Stimulated activated naive B cell treated with anti-CD40 and anti-IgM and Interleukin-4, amounts not matched to agents 10 μg/mL and 1 μg/mL and 100 μg/mL, for 72 hours (primary cell): Measurements from ENCODE around the gene IL6.

Source experiments
- ATAC-seq, 2 donors: fragments of 150-1000 bp; cut with Tn5 transposase; replicated peaks; 2 replicates each; pipeline ENCODE4 v1.10.0; 2021; ENCODE audit warnings: moderate library complexity in 1 of 2
- DNase-seq: peaks from one replicate; pipeline ENCODE4 v3.0.0; 2021
- H3K27ac Mint-ChIP-seq: one replicate; pipeline ENCODE4 v1.8.0; 2022; ENCODE audit warnings: mild to moderate bottlenecking, mixed read lengths
- H3K27me3 Mint-ChIP-seq, 2 donors: one replicate each; pipeline ENCODE4 v1.8.0; 2022; ENCODE audit warnings: mixed read lengths in 2 of 2
- H3K36me3 Mint-ChIP-seq, 2 donors: one replicate each; pipeline ENCODE4 v1.8.0; 2022; ENCODE audit warnings: mixed read lengths in 2 of 2, mild to moderate bottlenecking in 1 of 2
- H3K4me1 Mint-ChIP-seq, 2 donors: one replicate each; pipeline ENCODE4 v1.8.0; 2022; ENCODE audit warnings: mixed read lengths in 2 of 2, mild to moderate bottlenecking in 1 of 2
- H3K4me3 Mint-ChIP-seq, 2 donors: one replicate each; pipeline ENCODE4 v1.8.0; 2022; ENCODE audit warnings: mild to moderate bottlenecking in 2 of 2, mixed read lengths in 2 of 2, moderate library complexity in 1 of 2
- H3K9me3 Mint-ChIP-seq, 2 donors: one replicate each; pipeline ENCODE4 v1.8.0; 2022; ENCODE audit warnings: mixed read lengths in 2 of 2, mild to moderate bottlenecking in 1 of 2

IL6 gene

DNA sequence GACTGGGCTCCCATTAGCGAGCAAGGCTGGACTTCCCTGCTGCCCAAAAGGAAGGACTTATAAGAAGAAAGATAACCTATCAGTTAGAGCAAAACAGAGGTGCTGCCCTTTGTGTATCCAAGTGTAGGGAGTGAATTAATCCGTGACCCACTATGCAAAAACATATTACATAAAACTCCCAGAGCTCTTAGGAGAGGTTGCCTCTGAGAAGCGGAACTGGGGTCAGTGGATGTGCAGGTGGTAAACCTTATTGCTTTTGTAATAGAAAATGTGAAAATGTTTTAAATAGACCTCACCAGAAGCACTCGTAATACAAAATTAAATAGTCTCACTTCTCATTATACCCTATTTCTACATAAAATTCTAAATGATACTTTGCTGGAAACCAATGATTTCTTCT is 17.1 kb upstream of the IL6 start:
- Mint-ChIP-seq H3K27me3 (no peaks in the 10 kb centered on the region), H3K4me3 (peak overlapping the region in 1 of 2 donors; percentile 29), H3K4me1 (peaks cover 29% of the 10 kb centered on the region in 2 donors), H3K36me3 (peaks cover 0 to 3% of the 10 kb centered on the region in 2 donors), H3K9me3 (peaks cover 0 to 3% of the 10 kb centered on the region in 2 donors), H3K27ac (peak overlapping the region; percentile 68)
- DNase-seq, result no peak
- ATAC-seq, result peak; percentile 23 to 49

DNA sequence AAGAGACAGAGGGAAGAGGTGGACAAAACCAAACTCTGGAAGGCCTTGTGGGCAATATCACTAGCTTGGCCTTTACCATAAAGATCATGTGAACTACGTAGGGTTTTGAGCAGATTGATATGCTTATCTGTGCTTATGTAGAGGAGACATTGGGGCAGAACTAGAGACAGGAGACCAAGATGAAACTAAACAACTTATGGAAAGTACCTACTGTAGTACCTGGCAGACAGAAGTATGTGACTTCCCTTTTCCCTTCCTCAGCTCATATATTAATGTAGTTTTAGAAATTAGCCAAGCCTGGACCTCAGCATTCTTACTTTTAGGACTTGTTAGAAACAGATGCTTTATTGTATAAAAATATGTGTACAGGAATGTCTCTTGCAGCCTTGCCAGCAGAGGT is 14.0 kb upstream of the IL6 start:
- DNase-seq (no peak), ATAC-seq (peak; percentile 98)
- peak overlapping the region; percentile 79 for H3K27ac Mint-ChIP-seq
- peaks cover 0 to 3% of the 10 kb centered on the region in 2 donors for H3K9me3 Mint-ChIP-seq
- H3K36me3 Mint-ChIP-seq, result peaks cover 0 to 3% of the 10 kb centered on the region in 2 donors
- peak overlapping the region; percentile 2 to 31 for H3K4me3 Mint-ChIP-seq
- H3K4me1 Mint-ChIP-seq, result peaks cover 39% of the 10 kb centered on the region in 2 donors
- H3K27me3 Mint-ChIP-seq, result no peaks in the 10 kb centered on the region

- peaks cover 0 to 3% of the 10 kb centered on the region in 2 donors for H3K9me3 Mint-ChIP-seq
- no peak overlapping the region for H3K4me3 Mint-ChIP-seq
- ATAC-seq (no peak), DNase-seq (no peak)
- peaks cover 41 to 43% of the 10 kb centered on the region in 2 donors for H3K4me1 Mint-ChIP-seq
- H3K36me3 Mint-ChIP-seq, result peaks cover 0 to 3% of the 10 kb centered on the region in 2 donors
- H3K27me3 Mint-ChIP-seq, result no peaks in the 10 kb centered on the region
- peak overlapping the region; percentile 60 for H3K27ac Mint-ChIP-seq
These were observed 13.5 kb upstream of the IL6 start for GRCh38 chr7:22713463-22713862.

DNA sequence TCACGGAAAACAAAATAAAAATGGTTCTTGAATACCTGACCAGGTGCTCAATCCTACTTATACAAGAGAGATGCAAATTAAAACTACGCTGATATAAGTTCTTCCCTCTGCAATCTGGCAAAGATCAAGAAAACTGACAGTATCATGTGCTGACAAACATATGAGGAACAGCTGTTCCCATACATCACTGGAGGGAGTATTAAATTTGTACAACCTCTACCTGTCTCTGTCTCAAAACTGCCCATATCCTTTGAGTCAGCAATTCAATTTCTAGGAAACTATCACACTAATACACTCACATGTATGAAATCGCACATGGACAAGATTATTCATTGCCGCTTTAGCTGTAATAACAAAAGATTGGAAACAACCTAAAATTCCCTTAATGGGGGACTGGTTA is 11.0 kb upstream of the IL6 start:
- Mint-ChIP-seq H3K4me3 (no peak overlapping the region), H3K27me3 (no peaks in the 10 kb centered on the region), H3K36me3 (peaks cover 4% of the 10 kb centered on the region in 2 donors), H3K9me3 (peaks cover 0 to 3% of the 10 kb centered on the region in 2 donors), H3K27ac (no peak overlapping the region), H3K4me1 (peaks cover 46 to 63% of the 10 kb centered on the region in 2 donors)
- DNase-seq (no peak), ATAC-seq (no peak)

- peaks cover 49 to 65% of the 10 kb centered on the region in 2 donors for H3K4me1 Mint-ChIP-seq
- H3K9me3 Mint-ChIP-seq, result no peaks in the 10 kb centered on the region
- no peak overlapping the region for H3K4me3 Mint-ChIP-seq
- no peaks in the 10 kb centered on the region for H3K27me3 Mint-ChIP-seq
- H3K36me3 Mint-ChIP-seq, result peaks cover 4 to 8% of the 10 kb centered on the region in 2 donors
- DNase-seq (no peak), ATAC-seq (no peak)
- peak overlapping the region; percentile 9 for H3K27ac Mint-ChIP-seq
These were observed 9.2 kb upstream of the IL6 start for GRCh38 chr7:22717760-22718159.

- H3K36me3 Mint-ChIP-seq, result peaks cover 4 to 8% of the 10 kb centered on the region in 2 donors
- DNase-seq (no peak), ATAC-seq (no peak)
- peaks cover 49 to 65% of the 10 kb centered on the region in 2 donors for H3K4me1 Mint-ChIP-seq
- H3K9me3 Mint-ChIP-seq, result no peaks in the 10 kb centered on the region
- no peak overlapping the region for H3K4me3 Mint-ChIP-seq
- no peaks in the 10 kb centered on the region for H3K27me3 Mint-ChIP-seq
- peak overlapping the region; percentile 42 for H3K27ac Mint-ChIP-seq
These were observed 8.7 kb upstream of the IL6 start for GRCh38 chr7:22718200-22718711.

DNA sequence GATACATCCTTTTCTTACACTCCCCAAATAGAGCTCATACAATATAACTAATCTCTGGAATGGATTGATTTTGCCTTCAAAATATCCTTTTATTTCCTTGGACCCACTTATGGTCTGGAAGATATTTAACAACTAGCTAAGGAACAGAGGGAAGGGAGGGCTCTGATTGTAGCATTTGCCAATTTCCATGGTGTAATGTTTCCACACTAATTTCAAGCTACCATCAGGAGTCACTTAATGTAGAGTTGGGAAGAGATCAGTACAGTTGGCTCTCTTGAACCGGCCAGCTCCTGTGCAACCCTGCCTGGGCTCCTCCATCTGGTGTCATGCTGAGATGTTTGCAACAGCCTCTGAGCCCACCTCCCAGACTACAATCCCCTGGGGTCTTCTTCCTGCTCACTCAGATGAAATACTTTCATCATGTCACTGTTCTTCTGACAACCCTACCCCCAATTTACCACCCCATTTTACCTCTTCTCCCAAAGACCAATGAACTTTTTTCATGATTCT is 8.0 kb upstream of the IL6 start:
- no peaks in the 10 kb centered on the region for H3K9me3 Mint-ChIP-seq
- DNase-seq, result no peak
- H3K4me1 Mint-ChIP-seq, result peaks cover 53 to 68% of the 10 kb centered on the region in 2 donors
- ATAC-seq, result no peak
- no peaks in the 10 kb centered on the region for H3K27me3 Mint-ChIP-seq
- peak overlapping the region; percentile 71 for H3K27ac Mint-ChIP-seq
- H3K36me3 Mint-ChIP-seq, result peaks cover 4 to 8% of the 10 kb centered on the region in 2 donors
- H3K4me3 Mint-ChIP-seq, result peak overlapping the region in 1 of 2 donors; percentile 29

DNA sequence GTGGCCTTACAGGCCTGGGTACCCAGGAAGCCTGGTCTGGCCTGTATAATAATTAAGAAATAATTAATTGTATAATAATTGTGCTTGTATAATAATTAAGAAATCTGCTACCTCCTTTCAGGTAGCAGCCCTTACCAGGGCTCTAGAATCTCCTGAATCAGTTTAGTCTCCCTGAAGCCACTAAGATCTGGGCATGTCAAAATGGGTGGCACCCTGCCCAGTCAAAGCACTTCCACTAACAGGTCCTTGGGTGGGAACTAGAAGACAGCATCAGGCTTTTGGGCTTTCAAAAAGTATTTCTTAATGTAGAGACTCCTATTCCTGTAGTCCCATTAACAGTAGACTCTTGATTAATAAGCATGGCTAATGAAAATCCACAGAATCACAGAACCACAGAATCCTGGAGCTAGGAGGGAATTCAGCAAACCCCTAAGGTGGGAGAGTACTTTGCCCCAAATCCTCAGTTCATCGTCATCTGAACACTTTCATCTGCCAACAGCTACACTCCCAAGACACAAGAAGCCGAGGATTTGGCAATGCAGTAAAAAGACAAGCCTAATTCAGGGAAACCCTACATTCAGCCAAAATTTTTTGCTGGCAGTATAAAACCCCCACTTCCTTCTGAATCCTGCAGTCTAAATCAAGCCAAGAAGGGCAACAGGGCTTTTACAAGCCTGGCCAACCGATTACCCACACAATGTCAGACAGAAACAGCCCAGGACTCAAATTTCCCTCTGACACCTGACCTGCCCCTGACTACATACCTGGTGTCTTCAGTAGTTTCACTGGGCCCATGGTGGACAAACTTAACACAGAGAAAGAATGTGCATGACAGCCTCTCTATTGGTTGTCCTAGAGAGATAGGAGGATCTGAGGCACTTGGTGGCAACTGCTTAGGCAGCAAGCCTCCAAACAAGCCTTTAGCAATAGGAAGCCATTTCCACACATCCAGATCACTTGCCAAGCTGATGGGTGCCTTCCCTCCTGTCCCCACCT is 5.9 kb upstream of the IL6 start:
- no peaks in the 10 kb centered on the region for H3K27me3 Mint-ChIP-seq
- H3K4me1 Mint-ChIP-seq, result peaks cover 59 to 82% of the 10 kb centered on the region in 2 donors
- H3K9me3 Mint-ChIP-seq, result no peaks in the 10 kb centered on the region
- peak overlapping the region; percentile 16 to 53 for H3K4me3 Mint-ChIP-seq
- DNase-seq, result no peak
- H3K27ac Mint-ChIP-seq, result peak overlapping the region; percentile 89
- peaks cover 4 to 8% of the 10 kb centered on the region in 2 donors for H3K36me3 Mint-ChIP-seq
- ATAC-seq, result no peak

GRCh38 chr7:22722536-22723180 is 4.3 kb upstream of the IL6 start:
- Mint-ChIP-seq H3K27ac (peak overlapping the region; percentile 87), H3K9me3 (no peaks in the 10 kb centered on the region), H3K36me3 (peaks cover 4 to 8% of the 10 kb centered on the region in 2 donors), H3K4me1 (peaks cover 63 to 93% of the 10 kb centered on the region in 2 donors), H3K27me3 (no peaks in the 10 kb centered on the region), H3K4me3 (peak overlapping the region; percentile 12 to 64)
- ATAC-seq (peak; percentile 29 to 45), DNase-seq (peak; percentile 48)

DNA sequence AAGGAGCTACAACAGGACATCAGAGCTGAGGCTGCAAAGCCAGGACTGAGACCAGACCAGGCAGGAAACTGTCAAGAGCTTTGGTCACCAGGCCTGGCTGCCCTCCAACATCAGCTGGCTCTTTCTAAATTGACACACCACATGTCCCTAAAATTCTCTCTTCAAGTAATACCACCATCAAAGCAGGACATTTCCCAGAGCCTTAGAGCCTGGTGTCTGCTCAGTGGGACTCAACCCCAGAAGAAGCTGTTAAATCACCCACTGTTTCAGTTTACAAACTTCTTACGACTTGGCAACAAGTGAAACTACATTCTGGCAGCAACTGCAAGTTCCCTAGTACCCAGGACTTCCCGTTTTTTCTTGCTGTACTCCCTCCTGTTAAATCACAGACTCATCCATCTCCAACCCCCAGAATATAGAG is 3.8 kb upstream of the IL6 start:
- Mint-ChIP-seq H3K27me3 (no peaks in the 10 kb centered on the region), H3K36me3 (peaks cover 4 to 8% of the 10 kb centered on the region in 2 donors), H3K9me3 (no peaks in the 10 kb centered on the region), H3K27ac (peak overlapping the region; percentile 87), H3K4me3 (peak overlapping the region; percentile 12 to 64), H3K4me1 (peaks cover 61 to 93% of the 10 kb centered on the region in 2 donors)
- ATAC-seq, result peak; percentile 29 to 35
- DNase-seq, result no peak

- Mint-ChIP-seq H3K4me3 (peak overlapping the region; percentile 12 to 64), H3K4me1 (peaks cover 59 to 93% of the 10 kb centered on the region in 2 donors), H3K9me3 (no peaks in the 10 kb centered on the region), H3K36me3 (peaks cover 6 to 11% of the 10 kb centered on the region in 2 donors), H3K27ac (peak overlapping the region; percentile 87), H3K27me3 (no peaks in the 10 kb centered on the region)
- ATAC-seq (no peak), DNase-seq (no peak)
These were observed 3.4 kb upstream of the IL6 start for GRCh38 chr7:22723637-22724036.

- no peak for ATAC-seq
- peaks cover 54 to 89% of the 10 kb centered on the region in 2 donors for H3K4me1 Mint-ChIP-seq
- DNase-seq, result no peak
- H3K27ac Mint-ChIP-seq, result peak overlapping the region; percentile 76
- H3K9me3 Mint-ChIP-seq, result no peaks in the 10 kb centered on the region
- H3K4me3 Mint-ChIP-seq, result peak overlapping the region in 1 of 2 donors; percentile 50
- H3K36me3 Mint-ChIP-seq, result peaks cover 3 to 14% of the 10 kb centered on the region in 2 donors
- no peaks in the 10 kb centered on the region for H3K27me3 Mint-ChIP-seq
These were observed 2.1 kb upstream of the IL6 start for GRCh38 chr7:22724861-22725260.

- no peaks in the 10 kb centered on the region for H3K27me3 Mint-ChIP-seq
- DNase-seq, result no peak
- no peaks in the 10 kb centered on the region for H3K9me3 Mint-ChIP-seq
- H3K27ac Mint-ChIP-seq, result peak overlapping the region; percentile 89
- peaks cover 6 to 14% of the 10 kb centered on the region in 2 donors for H3K36me3 Mint-ChIP-seq
- peaks cover 52 to 89% of the 10 kb centered on the region in 2 donors for H3K4me1 Mint-ChIP-seq
- peak overlapping the region; percentile 76 to 88 for H3K4me3 Mint-ChIP-seq
- no peak for ATAC-seq
These were observed 1.4 kb upstream of the IL6 start for GRCh38 chr7:22725585-22725984.

DNA sequence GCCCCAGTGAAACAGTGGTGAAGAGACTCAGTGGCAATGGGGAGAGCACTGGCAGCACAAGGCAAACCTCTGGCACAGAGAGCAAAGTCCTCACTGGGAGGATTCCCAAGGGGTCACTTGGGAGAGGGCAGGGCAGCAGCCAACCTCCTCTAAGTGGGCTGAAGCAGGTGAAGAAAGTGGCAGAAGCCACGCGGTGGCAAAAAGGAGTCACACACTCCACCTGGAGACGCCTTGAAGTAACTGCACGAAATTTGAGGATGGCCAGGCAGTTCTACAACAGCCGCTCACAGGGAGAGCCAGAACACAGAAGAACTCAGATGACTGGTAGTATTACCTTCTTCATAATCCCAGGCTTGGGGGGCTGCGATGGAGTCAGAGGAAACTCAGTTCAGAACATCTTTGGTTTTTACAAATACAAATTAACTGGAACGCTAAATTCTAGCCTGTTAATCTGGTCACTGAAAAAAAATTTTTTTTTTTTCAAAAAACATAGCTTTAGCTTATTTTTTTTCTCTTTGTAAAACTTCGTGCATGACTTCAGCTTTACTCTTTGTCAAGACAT is 574 bp upstream of the IL6 start:
- peaks cover 55 to 92% of the 10 kb centered on the region in 2 donors for H3K4me1 Mint-ChIP-seq
- H3K4me3 Mint-ChIP-seq, result peak overlapping the region; percentile 88 to 92
- ATAC-seq (peak; percentile 70 to 76), DNase-seq (peak; percentile 70)
- H3K36me3 Mint-ChIP-seq, result peaks cover 12 to 15% of the 10 kb centered on the region in 2 donors
- H3K27me3 Mint-ChIP-seq, result no peaks in the 10 kb centered on the region
- H3K27ac Mint-ChIP-seq, result peak overlapping the region; percentile 89
- no peaks in the 10 kb centered on the region for H3K9me3 Mint-ChIP-seq
